ENCODE results near the gene OR2V2.

DNA sequence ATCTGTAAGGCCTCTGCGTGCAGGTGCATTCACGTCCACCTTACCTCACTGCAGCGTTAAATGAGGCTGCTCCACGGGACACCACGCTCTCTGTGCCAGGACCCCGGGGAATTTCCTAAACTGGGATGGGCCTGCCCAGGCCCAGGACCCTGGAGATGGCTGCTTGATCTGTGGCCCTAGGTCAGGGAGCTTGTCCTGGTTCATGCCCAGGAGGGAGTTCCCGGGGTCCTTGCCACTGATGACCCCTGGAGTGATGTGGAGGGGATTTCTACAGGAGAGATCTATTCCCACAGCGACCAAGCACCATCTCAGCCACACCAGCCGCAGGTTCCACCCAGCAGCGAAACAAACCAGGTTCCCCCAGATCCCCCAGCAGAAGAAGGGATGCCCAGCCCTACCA is 19.9 kb upstream of the OR2V2 start:
- TF ChIP-seq POLR2AphosphoS5 (IDR thresholded peaks at IDR 0.05; ENCODE audit: low read depth, low read length) (no peak), TAF1 (IDR thresholded peaks at IDR 0.05; ENCODE audit: borderline replicate concordance, low read depth, low read length) (no peak)
